Stimulated activated memory B cell treated with anti-CD40 and anti-IgM and Interleukin-4, amounts not matched to agents 10 μg/mL and 1 μg/mL and 100 μg/mL, for 72 hours (primary cell): ENCODE results near the gene CRIP1.
A peak's percentile ranks its signal among the peaks of the same experiment; 100 is the strongest.

ENCODE experiments used
- ATAC-seq: fragments of 150-1000 bp; cut with Tn5 transposase; 2 replicates; pipeline ENCODE4 v1.10.0; 2021
- H3K27ac Mint-ChIP-seq: one replicate; pipeline ENCODE4 v1.8.0; 2022; ENCODE audit warnings: mild to moderate bottlenecking, mixed read lengths
- H3K27me3 Mint-ChIP-seq: one replicate; pipeline ENCODE4 v1.8.0; 2022; ENCODE audit warnings: mixed read lengths
- H3K36me3 Mint-ChIP-seq: one replicate; pipeline ENCODE4 v1.8.0; 2022; ENCODE audit warnings: mixed read lengths
- H3K4me1 Mint-ChIP-seq: one replicate; pipeline ENCODE4 v1.8.0; 2022; ENCODE audit warnings: mixed read lengths
- H3K4me3 Mint-ChIP-seq: one replicate; pipeline ENCODE4 v1.8.0; 2022; ENCODE audit warnings: mild to moderate bottlenecking, moderate library complexity, mixed read lengths
- H3K9me3 Mint-ChIP-seq: one replicate; pipeline ENCODE4 v1.8.0; 2022; ENCODE audit warnings: mixed read lengths

Gene CRIP1

DNA sequence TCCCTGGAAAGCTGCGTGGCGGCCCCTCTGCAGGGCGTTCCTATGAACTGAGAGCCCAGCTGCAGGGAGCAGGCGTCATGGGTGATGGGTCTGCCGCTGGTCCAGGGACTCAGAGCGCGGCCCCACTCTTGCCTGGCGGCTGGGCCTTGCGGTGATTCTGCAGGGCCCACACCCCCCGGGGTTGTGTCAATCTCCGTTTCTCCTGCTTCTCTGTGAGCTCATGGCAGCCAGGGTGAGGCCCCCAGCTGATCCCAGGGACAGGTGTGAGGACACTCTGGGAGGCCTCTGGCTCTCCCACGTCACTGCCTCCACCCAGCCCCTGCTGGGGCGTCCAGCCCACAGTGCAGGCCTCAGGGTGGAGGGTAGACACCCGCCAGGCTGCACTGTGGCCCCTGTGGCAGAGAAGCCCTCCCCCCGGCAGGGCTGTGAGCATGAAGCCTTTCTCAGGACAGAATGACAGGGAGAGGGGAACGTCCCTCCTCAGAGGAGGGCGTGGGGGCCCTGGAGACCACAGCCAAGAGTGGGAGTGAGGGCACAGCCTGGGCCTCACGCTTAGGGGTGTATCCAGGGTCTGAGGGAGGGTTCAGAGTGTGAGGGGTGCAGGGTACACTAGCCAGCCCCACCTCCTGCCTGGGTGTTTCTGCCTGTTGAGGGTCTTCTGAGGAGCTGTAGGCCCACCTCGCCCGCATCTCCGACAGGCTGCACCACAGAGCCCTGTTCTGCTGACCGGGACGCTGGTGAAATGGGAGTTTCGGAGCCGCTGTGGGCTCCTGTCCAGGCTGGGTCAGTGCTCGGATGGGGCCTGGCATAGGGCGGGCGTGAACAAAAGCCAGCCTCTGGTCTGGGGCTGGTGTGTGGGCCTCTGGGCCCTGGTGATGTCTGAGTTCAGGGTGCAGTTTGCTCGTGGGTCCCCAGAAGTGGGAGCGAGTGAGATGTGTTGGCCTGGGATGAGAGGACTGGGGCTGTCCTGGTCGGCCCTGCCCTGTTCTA is 38.7 kb upstream of the CRIP1 start:
- peaks cover 10% of the 10 kb centered on the region for H3K4me1 Mint-ChIP-seq
- H3K4me3 Mint-ChIP-seq = no peak overlapping the region
- ATAC-seq = no peak
- H3K27me3 Mint-ChIP-seq = no peaks in the 10 kb centered on the region
- H3K36me3 Mint-ChIP-seq = peaks cover 23% of the 10 kb centered on the region
- H3K9me3 Mint-ChIP-seq = no peaks in the 10 kb centered on the region
- no peak overlapping the region for H3K27ac Mint-ChIP-seq

DNA sequence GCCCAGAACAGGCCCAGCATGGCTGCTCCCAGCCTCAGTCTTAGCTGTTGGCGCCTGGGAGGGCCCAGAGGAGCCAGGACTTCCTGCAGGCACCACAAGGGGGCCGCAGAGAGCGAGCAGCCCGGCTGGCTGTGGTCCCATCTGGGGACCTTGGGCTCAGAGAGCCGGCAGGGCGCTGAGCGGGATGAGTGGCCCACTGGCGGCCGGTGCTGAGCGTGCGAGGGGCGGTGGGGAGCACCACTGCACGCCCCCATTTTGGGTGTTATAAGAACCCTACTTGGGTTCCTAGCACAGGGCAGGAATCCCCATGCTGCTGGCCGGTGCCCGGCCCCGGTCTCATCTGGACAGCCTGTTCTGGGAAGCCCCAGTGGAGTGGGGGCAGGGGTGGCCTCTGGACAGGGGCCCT is 38.0 kb upstream of the CRIP1 start:
- Mint-ChIP-seq H3K4me3 (no peak overlapping the region), H3K27me3 (no peaks in the 10 kb centered on the region), H3K27ac (no peak overlapping the region), H3K36me3 (peaks cover 24% of the 10 kb centered on the region), H3K9me3 (no peaks in the 10 kb centered on the region), H3K4me1 (peaks cover 10% of the 10 kb centered on the region)
- peak; percentile 87 for ATAC-seq

DNA sequence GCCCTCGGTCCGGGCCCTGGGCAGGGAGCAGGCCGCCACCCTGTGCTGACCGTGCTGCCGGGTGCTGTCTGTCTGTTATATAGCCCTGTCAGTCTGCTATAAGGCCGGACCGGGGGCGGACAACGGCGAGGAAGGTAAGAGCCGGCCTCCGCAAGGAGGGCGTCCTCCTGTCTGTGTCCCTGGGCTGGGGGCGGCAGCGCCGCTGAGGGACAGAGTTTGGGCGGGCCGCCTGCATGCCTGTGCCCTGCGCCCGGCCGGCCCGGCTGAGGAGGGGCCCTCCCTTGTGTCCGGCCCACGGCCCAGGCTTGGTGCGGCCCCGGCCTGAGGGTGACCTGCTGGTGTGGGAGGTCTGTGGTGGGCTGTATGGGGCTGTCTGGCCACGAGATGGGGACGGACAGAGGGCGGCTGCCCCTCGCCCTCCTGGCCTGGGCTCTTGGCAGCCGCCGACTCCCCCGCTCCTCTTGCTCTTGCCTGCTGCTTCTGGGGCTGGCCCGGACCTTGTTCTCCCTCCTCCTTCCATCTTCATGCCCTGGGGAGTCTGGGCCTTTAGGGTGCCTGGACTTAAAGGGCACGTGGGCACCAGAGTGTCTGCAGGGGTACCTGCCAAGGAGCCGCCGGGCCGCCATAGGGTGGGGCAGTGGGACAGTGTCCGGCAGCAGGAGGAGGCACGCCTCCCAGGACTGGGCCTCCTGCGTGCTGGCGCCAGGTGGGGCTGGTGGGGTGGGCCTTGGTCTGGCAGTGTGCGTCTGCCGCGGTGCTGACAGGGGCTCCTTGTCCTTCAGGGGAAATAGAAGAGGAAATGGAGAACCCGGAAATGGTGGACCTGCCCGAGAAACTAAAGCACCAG is 37.2 kb upstream of the CRIP1 start:
- H3K4me3 Mint-ChIP-seq = no peak overlapping the region
- H3K36me3 Mint-ChIP-seq = peaks cover 29% of the 10 kb centered on the region
- H3K27me3 Mint-ChIP-seq = no peaks in the 10 kb centered on the region
- no peaks in the 10 kb centered on the region for H3K9me3 Mint-ChIP-seq
- no peak overlapping the region for H3K27ac Mint-ChIP-seq
- H3K4me1 Mint-ChIP-seq = peaks cover 16% of the 10 kb centered on the region
- peak; percentile 5 for ATAC-seq

DNA sequence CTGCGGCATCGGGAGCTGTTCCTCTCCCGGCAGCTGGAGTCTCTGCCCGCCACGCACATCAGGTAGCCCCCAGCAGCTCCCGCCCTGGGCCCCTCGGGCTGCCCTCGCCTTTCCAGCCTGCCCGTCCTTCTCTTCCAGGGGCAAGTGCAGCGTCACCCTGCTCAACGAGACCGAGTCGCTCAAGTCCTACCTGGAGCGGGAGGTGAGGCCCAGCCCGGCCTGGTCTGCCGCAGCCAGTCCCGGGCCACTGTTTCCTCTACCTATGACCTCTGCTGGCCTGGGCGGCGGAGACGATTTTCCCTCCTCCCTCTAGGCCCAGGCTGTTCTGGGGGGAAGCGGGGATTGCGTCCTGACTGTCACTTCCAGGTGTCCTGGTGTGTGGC is 36.6 kb upstream of the CRIP1 start:
- no peak for ATAC-seq
- Mint-ChIP-seq H3K27ac (no peak overlapping the region), H3K9me3 (no peaks in the 10 kb centered on the region), H3K36me3 (peaks cover 33% of the 10 kb centered on the region), H3K27me3 (no peaks in the 10 kb centered on the region), H3K4me3 (no peak overlapping the region), H3K4me1 (peaks cover 17% of the 10 kb centered on the region)

DNA sequence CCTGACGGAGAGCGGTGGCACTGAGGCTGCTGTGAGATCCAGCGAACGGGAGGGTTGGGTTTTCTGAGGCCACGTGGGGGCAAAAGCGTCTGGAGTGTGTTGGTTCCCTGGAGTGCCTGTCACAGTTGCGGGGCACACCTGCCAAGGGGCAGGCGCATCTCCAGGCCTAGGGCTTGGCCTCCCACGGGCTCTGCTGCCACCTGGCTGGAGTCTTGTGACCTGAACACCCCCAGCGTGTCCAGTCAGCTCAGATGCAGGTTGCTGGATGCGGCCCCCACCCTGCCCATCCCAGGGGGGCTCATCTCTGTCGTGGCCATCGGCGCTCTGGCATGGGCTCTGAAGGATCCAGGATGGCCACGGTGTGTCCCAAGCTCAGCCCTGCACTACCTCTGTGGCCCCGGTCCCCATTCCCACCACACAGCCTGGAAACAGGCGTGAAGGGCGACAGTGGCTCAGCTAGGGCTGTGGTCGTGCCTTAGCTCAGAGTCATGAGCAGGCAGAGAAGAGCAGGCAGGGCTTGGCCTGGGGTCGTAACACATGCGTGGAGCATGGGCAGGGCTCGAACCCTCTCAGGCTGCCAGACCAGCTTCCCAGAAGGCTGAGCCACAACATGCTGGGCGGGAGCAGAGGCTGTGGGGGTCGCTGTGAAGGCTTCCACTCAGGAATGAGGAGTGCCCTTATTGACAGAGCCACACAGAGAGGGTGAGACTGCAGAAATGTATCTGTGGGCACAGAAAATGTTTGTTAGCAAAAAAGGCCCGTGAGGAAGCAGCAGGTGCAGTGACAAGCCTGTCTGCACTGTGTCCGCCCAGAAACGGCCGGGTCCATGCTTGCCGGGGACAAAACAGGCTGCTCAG is 35.6 kb upstream of the CRIP1 start:
- no peak overlapping the region for H3K4me3 Mint-ChIP-seq
- H3K27me3 Mint-ChIP-seq = no peaks in the 10 kb centered on the region
- no peaks in the 10 kb centered on the region for H3K9me3 Mint-ChIP-seq
- H3K4me1 Mint-ChIP-seq = peaks cover 24% of the 10 kb centered on the region
- no peak overlapping the region for H3K27ac Mint-ChIP-seq
- ATAC-seq = no peak
- H3K36me3 Mint-ChIP-seq = peaks cover 40% of the 10 kb centered on the region

DNA sequence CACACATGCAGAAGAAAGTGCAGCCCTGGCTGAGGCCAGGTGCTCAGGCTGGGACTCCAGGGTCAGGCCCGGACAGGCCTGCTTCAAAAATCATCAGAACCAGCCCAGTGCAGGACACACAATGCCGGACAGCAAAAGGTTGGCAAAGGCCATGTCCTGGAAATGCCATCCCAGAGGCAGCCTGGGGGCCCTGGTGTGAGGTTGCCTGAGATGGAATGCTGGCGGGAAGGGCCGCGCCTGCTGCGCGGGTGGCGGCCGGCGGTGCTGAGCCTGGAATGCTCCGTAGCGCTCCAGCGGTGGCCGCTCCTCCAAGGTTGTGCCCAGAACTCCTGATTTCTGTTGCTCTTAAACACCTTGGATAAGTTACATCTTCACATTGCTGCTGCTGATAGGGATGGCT is 33.7 kb upstream of the CRIP1 start:
- Mint-ChIP-seq H3K4me3 (no peak overlapping the region), H3K4me1 (peaks cover 21% of the 10 kb centered on the region), H3K27me3 (no peaks in the 10 kb centered on the region), H3K27ac (no peak overlapping the region), H3K9me3 (no peaks in the 10 kb centered on the region), H3K36me3 (peaks cover 40% of the 10 kb centered on the region)
- no peak for ATAC-seq

DNA sequence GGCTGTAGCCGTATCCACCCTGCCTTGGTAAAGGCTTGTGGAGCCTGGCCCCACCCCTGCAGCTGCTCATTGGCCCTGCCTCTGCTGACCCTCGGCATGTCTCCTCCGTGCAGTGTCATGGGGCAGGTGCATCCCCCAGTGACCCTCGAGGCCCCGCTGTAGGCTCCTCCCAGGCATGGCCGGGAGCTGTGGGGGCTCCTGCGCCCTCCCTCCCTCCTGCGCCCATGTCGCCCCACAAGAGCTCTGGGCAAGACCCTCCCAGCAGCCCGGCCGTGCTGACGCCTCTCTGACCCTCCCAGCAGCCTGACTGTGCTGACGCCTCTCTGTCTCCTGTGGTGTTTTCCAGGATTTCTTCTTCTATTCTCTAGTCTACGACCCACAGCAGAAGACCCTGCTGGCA is 32.8 kb upstream of the CRIP1 start:
- peaks cover 40% of the 10 kb centered on the region for H3K36me3 Mint-ChIP-seq
- peaks cover 14% of the 10 kb centered on the region for H3K4me1 Mint-ChIP-seq
- no peaks in the 10 kb centered on the region for H3K9me3 Mint-ChIP-seq
- H3K4me3 Mint-ChIP-seq = no peak overlapping the region
- H3K27me3 Mint-ChIP-seq = no peaks in the 10 kb centered on the region
- no peak for ATAC-seq
- H3K27ac Mint-ChIP-seq = no peak overlapping the region

DNA sequence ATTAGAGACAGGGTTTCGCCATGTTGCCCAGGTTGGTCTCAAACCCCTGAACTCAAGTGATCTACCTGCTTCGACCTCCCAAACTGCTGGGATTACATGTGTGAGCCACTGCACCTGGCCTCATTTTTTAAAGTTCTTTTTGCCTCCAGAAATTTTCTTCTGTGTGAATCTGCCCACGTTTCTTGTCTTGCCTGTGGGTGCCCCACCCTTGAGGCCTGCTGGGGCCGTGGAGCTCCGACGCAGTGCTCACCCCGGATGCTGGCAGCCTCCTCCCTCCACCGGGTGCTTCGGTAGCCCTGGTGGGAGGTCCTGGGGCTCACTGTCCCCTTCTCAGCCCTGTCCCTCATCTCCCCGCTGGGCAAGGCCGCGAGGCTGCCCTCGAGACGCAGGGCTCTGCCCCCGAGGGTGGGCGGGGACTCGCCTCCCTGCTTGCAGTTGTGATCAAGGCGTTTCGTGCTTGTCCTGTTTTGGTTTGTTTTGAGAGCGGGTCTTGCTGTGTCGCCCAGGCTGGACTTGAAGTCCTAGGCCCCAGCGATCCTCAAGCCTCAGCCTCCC is 31.5 kb upstream of the CRIP1 start:
- no peaks in the 10 kb centered on the region for H3K27me3 Mint-ChIP-seq
- peaks cover 14% of the 10 kb centered on the region for H3K4me1 Mint-ChIP-seq
- no peaks in the 10 kb centered on the region for H3K9me3 Mint-ChIP-seq
- H3K27ac Mint-ChIP-seq = no peak overlapping the region
- no peak overlapping the region for H3K4me3 Mint-ChIP-seq
- peaks cover 39% of the 10 kb centered on the region for H3K36me3 Mint-ChIP-seq
- ATAC-seq = no peak

DNA sequence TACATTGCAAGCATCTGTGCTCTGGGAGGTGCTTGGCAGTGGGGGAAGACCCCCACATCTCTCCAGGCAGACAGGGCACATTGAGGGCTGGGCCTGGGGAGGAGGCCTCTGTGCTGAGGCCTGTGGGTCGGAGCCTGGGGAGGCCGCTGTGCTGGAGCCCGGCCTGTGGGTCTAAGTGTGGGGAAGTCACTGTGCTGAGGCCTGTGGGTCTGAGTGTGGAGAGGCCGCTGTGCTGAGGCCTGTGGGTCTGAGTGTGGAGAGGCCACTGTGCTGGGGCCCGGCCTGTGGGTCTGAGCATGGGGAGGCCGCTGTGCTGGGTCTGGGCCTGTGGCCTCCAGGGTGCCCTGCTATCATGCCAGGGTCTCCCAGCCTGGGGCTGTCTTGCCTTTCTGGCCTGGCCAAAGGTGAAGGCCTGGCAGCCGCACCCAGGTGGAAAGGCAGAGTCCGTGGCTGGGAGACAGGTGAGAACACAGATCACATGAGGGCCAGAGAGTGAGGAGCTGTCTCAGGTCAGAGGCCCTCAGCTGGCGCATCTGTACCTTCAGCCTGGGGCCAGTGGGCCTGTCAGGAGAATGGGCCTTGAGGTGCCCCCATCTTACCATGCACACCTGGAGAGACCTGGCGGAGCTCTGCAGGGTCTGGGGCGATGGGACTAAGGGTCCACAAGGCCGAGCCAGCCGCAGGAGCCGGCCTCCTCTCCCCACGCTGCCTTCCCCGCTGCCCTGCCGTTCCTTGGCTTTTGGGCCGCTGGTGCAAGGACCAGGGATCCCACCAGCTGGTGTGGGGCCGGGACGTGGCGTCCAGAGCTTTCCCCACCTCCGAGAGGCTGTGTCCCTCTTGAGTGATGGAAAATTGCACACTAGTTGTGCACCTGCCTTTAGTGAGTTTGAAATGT is 30.7 kb upstream of the CRIP1 start:
- Mint-ChIP-seq H3K27ac (no peak overlapping the region), H3K4me1 (peaks cover 14% of the 10 kb centered on the region), H3K36me3 (peaks cover 41% of the 10 kb centered on the region), H3K27me3 (no peaks in the 10 kb centered on the region), H3K4me3 (no peak overlapping the region), H3K9me3 (no peaks in the 10 kb centered on the region)
- no peak for ATAC-seq

DNA sequence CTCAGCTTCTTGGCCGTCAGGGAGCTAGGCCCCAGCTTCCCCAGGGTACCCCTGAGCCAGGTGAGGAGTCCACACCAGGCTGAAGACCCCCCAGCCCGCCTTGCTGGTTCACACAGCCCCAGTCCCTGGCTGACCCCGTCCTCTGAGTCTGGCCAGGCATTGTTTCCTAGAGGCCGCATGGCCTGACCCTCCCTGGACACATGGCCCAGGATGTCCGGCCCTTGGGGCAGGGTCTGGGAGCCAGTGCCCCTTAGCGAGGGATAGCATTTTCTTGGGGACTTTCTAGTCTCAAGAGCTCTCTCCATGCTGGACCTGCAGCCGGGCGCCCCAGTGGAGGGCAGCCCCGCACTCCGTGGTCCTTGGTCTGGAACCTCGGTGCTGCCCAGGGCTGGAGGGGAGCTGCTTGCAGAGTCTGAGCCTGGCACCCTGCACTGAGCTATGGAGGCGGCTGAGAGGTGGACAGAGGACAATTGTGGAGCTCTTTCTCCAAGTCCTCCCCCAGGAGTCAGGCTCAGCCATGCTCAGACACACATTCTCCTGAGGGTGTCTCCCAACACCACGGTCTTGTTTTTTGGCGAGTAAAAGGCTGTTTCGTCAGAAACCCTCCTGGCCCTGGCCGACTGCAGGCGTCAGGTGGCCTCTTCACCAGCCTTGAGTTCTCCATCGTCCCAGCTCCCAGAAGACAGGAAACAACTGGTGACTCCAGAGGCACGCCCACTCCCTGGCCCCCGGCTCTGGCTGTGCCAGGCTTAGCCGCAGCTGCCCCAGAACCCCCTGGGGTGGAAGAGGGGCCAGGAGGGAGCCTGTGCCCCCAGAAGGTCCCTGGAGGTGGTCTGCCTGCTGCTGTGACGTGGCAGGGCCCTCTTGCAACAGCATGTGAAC is 29.7 kb upstream of the CRIP1 start:
- Mint-ChIP-seq H3K9me3 (no peaks in the 10 kb centered on the region), H3K27ac (no peak overlapping the region), H3K4me3 (no peak overlapping the region), H3K4me1 (peaks cover 14% of the 10 kb centered on the region), H3K36me3 (peaks cover 46% of the 10 kb centered on the region), H3K27me3 (no peaks in the 10 kb centered on the region)
- ATAC-seq = no peak

DNA sequence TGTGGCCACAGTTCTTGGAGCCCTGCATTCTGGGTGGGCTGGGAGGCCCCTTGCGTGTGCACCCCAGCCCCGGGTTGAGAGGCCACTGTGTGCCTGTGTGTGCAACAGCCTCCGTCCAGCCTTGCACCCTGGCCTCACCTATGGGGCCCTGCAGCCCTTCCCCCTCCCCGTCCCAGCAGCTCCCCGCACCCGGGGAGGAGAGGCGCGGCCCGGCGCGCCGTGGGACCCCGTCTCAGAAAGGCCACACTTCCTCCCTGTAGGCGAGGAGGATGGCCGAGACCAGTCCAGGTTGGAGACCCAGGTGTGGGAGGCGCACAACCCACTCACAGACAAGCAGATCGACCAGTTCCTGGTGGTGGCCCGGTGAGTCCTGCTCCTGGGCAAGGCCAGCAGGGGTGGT is 28.7 kb upstream of the CRIP1 start:
- H3K27ac Mint-ChIP-seq = no peak overlapping the region

DNA sequence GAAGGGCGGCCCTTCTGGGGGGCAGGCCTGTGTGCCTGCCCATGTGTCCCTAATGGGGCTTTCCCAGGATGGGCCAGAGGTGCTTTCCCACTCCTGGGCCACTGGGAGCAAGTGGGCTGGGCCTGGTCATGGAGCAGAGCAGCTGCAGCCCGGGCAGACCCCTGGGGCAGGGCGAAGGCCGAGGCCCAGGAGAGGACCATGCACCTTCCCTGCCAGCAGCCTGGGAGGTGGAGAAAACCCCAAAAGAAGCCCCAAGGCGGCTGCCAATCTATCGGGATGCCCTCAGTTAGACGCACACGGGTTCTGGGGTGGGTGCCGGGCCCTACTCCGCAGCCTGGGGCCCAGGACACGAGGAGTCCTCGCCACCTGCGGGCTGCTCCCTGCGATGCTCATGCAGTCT is 28.1 kb upstream of the CRIP1 start:
- peaks cover 39% of the 10 kb centered on the region for H3K36me3 Mint-ChIP-seq
- H3K27me3 Mint-ChIP-seq = no peaks in the 10 kb centered on the region
- no peak overlapping the region for H3K4me3 Mint-ChIP-seq
- H3K27ac Mint-ChIP-seq = no peak overlapping the region
- H3K4me1 Mint-ChIP-seq = peaks cover 14% of the 10 kb centered on the region
- no peaks in the 10 kb centered on the region for H3K9me3 Mint-ChIP-seq
- no peak for ATAC-seq

More for the DNA sequence above, 28.7 kb upstream of the CRIP1 start:
- no peak for ATAC-seq
- H3K4me3 Mint-ChIP-seq = no peak overlapping the region
- H3K9me3 Mint-ChIP-seq = no peaks in the 10 kb centered on the region
- H3K4me1 Mint-ChIP-seq = peaks cover 14% of the 10 kb centered on the region
- H3K36me3 Mint-ChIP-seq = peaks cover 38% of the 10 kb centered on the region
- H3K27me3 Mint-ChIP-seq = no peaks in the 10 kb centered on the region

DNA sequence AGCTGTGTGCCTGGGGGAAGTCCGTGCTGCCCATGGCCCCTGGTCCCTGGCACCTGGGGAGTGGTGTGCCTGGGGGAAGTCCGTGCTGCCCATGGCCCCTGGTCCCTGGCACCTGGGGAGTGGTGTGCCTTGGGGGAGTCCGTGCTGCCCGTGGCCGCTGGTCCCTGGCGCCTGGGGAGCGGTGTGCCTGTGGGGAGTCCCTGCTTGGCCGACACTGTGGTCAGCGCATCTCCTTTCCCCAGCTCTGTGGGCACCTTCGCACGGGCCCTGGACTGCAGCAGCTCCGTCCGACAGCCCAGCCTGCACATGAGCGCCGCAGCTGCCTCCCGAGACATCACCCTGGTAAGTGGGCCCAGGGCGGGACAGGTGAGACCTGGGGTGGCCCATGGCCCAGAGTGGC is 26.6 kb upstream of the CRIP1 start:
- H3K4me3 Mint-ChIP-seq = no peak overlapping the region
- H3K27ac Mint-ChIP-seq = no peak overlapping the region
- ATAC-seq = no peak
- no peaks in the 10 kb centered on the region for H3K9me3 Mint-ChIP-seq
- peaks cover 32% of the 10 kb centered on the region for H3K36me3 Mint-ChIP-seq
- H3K27me3 Mint-ChIP-seq = no peaks in the 10 kb centered on the region
- H3K4me1 Mint-ChIP-seq = peaks cover 7% of the 10 kb centered on the region
